GM10248 (cell line): ENCODE data around the gene PLA2G4A.

Experiments used
- CTCF ChIA-PET: fragments of 300-600 bp; sonication (Branson Sonifier 250); formaldehyde crosslinking; extraction: SDS; loops from one replicate; lab custom pipeline; 2021; ENCODE audit warnings: antibody characterized with exemption; lab: Yijun Ruan, JAX
- POLR2A ChIA-PET: fragments of 350-650 bp; sonication (Branson Sonifier 250); formaldehyde crosslinking; extraction: SDS; loops from one replicate; lab custom pipeline; 2020; ENCODE audit warnings: antibody characterized with exemption; lab: Yijun Ruan, JAX
- DNase-seq: peaks from one replicate; pipeline ENCODE4 v3.0.0; 2012; ENCODE audit errors: extremely low spot score
- TF ChIP-seq, protein P1 (sequence below): IDR thresholded peaks from 2 replicates; pipeline ENCODE4 v1.5.1; 2012; ENCODE audit warnings: mild to moderate bottlenecking, low read depth; ENCODE audit errors: extremely low read depth, missing control alignments, control extremely low read depth

Gene PLA2G4A

DNA sequence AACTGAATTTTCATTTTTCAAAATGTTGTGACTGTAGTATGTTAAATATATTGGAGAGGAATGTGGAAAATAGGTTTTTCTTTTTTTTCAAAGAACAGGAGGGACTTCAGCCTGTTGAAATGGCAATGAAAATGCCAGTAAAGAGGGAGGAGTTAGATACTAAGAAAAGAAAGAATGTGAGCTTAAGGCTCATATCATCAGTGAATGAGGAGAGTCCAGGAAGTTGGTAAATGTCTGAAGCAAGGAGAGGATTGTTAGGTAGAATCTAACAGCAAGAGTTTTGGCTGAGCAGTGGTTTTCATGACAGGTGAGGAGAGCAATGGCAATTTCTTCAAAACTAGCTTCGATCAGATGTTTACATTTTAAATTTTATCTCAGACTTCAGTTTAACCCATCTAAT is 43.0 kb downstream of the PLA2G4A start:
- TF ChIP-seq, protein P1, sequence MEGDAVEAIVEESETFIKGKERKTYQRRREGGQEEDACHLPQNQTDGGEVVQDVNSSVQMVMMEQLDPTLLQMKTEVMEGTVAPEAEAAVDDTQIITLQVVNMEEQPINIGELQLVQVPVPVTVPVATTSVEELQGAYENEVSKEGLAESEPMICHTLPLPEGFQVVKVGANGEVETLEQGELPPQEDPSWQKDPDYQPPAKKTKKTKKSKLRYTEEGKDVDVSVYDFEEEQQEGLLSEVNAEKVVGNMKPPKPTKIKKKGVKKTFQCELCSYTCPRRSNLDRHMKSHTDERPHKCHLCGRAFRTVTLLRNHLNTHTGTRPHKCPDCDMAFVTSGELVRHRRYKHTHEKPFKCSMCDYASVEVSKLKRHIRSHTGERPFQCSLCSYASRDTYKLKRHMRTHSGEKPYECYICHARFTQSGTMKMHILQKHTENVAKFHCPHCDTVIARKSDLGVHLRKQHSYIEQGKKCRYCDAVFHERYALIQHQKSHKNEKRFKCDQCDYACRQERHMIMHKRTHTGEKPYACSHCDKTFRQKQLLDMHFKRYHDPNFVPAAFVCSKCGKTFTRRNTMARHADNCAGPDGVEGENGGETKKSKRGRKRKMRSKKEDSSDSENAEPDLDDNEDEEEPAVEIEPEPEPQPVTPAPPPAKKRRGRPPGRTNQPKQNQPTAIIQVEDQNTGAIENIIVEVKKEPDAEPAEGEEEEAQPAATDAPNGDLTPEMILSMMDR = no peak
- CTCF ChIA-PET = interaction anchor here (1.0 to 1.6 kb wide), 3 partner anchors 15 to 53 kb away, joined by 3 to 5 read pairs (median 3); no protein-coding TSS in a partner anchor

DNA sequence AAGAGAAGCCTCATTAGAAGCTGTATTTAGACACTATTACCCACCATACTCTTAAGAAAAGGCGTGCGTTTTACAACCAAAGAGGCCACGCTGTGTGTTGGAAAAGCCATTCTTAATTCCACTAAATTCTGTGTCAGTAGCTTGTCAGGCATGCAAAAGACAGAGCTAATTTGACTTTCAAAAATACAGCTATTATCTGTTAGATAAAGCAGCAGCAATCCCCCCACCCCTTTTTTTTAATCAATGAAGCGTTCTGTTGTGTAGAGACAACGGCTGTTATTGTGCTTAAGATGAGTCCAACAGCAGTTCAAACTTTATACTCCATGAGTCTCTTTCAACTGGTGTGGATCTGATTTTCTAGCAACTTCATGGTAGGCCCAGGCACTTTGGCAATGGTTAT is 43.5 kb downstream of the PLA2G4A start:
- ChIA-PET POLR2A (no interaction called here), CTCF (interaction anchor here (1.0 to 1.6 kb wide), 3 partner anchors 14 to 53 kb away, joined by 3 to 5 read pairs (median 3); no protein-coding TSS in a partner anchor)
- TF ChIP-seq, protein P1 = no peak
- DNase-seq = no peak

More for the DNA sequence above, 43.0 kb downstream of the PLA2G4A start:
- POLR2A ChIA-PET = no interaction called here
- DNase-seq = no peak

DNA sequence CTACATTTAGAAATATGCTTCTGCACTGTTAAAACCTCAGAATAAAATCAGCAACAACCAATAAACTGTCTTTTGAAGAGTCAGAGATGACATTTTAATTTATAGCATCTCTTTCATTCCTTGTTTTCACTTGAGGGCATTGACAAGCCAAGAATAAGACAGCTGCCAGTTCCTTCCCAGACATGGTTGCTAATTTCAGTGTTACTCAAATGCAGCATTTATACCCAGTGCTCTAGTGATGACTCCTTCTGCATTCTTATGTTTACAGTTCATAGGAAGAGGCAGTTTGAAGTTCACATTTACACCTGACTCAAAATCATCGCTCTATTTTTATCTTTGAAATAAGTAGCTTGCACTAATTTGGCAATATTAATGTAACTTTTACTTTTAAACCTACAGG is 44.9 kb downstream of the PLA2G4A start:
- CTCF ChIA-PET = interaction anchor here (0.9 kb wide), 1 partner anchor 35 kb away, joined by 4 read pairs; no protein-coding TSS in a partner anchor
- TF ChIP-seq, protein P1 = no peak
- POLR2A ChIA-PET = no interaction called here
- DNase-seq = no peak

DNA sequence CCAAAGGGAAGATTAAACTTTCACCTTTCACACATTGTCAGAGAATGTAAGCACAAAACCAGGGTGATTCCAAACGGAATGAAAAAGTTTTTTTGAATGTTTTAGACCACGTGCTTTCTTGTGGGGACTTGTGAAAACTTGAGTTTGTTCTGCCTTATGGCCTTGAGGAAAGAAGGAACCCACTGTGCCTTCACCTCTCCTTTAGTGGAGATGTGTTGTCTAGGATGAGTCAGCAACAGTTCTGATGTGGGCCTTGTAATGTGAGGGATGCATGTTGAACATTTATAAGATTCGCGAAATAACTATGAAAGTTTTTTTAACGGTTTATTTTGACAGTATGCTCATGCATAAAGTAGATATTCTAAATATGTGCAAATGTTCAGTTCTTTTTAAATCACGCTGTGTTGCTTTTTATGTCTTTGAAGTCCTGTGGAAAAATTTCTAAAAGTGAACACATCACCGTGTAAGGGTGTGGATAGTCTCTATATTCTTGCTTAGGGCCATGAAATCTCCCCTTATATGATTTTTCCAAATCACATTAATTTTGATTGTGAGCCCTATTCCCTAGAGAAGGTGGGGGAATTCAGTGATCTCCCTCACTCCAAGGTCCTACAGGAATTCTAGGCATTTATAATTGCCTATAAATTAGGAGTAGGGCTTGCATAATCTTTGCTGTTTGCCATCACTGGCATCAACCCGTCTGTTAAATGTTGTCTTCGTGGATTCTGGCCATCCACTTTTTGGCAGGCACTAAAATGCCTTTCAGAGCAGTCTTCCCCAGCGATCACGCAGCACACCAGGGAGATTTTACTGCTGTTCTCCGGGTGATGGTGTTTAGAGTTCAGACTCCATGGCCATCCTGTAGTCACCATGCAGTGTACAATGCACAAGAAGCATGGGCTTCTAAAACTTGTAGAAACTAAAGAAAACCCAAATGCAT is 47.4 kb downstream of the PLA2G4A start:
- POLR2A ChIA-PET = no interaction called here
- CTCF ChIA-PET = no interaction called here
- TF ChIP-seq, protein P1 = no peak

DNA sequence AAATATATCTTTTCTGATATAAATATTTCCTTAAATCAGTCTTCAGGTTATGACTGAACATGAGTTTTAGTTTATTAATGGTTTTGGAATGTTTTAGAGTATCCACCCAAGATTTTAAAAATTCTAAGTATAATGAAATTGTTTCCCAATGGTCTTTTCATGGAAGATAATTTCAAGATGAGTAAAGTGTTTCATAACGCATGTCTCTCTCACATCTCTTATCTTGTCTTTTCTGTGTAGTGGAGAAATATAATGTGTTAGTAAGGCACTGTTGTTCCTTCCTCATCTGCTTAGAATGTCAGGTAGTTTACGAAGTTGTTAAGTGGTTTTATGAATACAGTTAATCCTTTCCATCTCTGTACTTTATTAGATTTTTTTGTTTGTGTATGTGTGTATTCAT is 49.6 kb downstream of the PLA2G4A start:
- TF ChIP-seq, protein P1 = no peak
- no peak for DNase-seq
- POLR2A ChIA-PET = no interaction called here
- CTCF ChIA-PET = no interaction called here

More for the DNA sequence above, 47.4 kb downstream of the PLA2G4A start:
- no peak for DNase-seq

DNA sequence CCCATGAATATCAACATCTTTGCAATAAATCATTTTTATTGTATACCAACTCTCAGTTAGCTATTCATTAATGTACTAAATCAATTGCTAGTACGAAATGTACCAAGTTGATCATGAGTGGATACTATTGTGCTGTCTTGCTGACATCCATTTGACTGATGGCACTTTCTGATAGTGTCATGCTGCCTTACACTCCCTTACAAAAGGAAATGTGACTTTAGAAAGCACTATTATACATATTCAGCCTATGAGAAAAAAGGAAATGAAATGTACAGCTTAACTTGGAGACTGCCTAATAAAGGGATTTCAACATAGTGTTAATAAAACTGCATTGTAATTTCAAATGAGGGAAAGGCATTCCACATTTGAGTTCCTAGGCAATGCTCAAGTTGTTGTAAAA is 52.2 kb downstream of the PLA2G4A start:
- DNase-seq = no peak
- ChIA-PET POLR2A (no interaction called here), CTCF (interaction anchor here (1.1 kb wide), 1 partner anchor 399 kb away, joined by 3 read pairs; no protein-coding TSS in a partner anchor)
- TF ChIP-seq, protein P1 = no peak
